NCI-H2107 treated with DMSO at 0.1 percent for 48 hours (cell line): ENCODE data around the gene MICAL2.

Experiments used
- DNase-seq: peaks from one replicate; lab custom pipeline; 2025; ENCODE audit not compliant: unreplicated experiment; lab: John Stamatoyannopoulos, UW

The MICAL2 gene

GRCh38 chr11:12094872-12095800, 15.3 kb upstream of the MICAL2 start:
- peak; percentile 64 for DNase-seq

GRCh38 chr11:12097219-12097618, 13.2 kb upstream of the MICAL2 start:
- DNase-seq: no peak

- no peak for DNase-seq
These were observed 11.8 kb upstream of the MICAL2 start for GRCh38 chr11:12098601-12099000.

- no peak for DNase-seq
These were observed 11.1 kb upstream of the MICAL2 start for GRCh38 chr11:12099132-12099873.

- DNase-seq: no peak
These were observed 10.0 kb upstream of the MICAL2 start for GRCh38 chr11:12100429-12100828.

GRCh38 chr11:12100841-12101242, 9.5 kb upstream of the MICAL2 start:
- no peak for DNase-seq

- DNase-seq: no peak
These were observed 9.1 kb upstream of the MICAL2 start for GRCh38 chr11:12101318-12101717.

GRCh38 chr11:12102588-12103410, 7.6 kb upstream of the MICAL2 start:
- DNase-seq: peak; percentile 37

- no peak for DNase-seq
These were observed 6.8 kb upstream of the MICAL2 start for GRCh38 chr11:12103411-12104225.

- DNase-seq: no peak
These were observed 4.9 kb upstream of the MICAL2 start for GRCh38 chr11:12105471-12105870.

GRCh38 chr11:12106101-12106500, 4.3 kb upstream of the MICAL2 start:
- DNase-seq: no peak

GRCh38 chr11:12106501-12106900, 3.9 kb upstream of the MICAL2 start:
- no peak for DNase-seq

- no peak for DNase-seq
These were observed 1.4 kb upstream of the MICAL2 start for GRCh38 chr11:12108875-12109453.

- no peak for DNase-seq
These were observed 696 bp upstream of the MICAL2 start for GRCh38 chr11:12109591-12110196.

- DNase-seq: peak; percentile 58
These were observed 541 bp downstream of the MICAL2 start for GRCh38 chr11:12110714-12111548.

- peak; percentile 60 for DNase-seq
These were observed 1.4 kb downstream of the MICAL2 start for GRCh38 chr11:12111549-12112520.

GRCh38 chr11:12112750-12113149, 2.4 kb downstream of the MICAL2 start:
- no peak for DNase-seq

GRCh38 chr11:12113294-12113693, 2.9 kb downstream of the MICAL2 start:
- DNase-seq: peak; percentile 36
